Measurements from ENCODE around the gene MC3R. TPM values are rescaled to one million over a fixed set of nuclear protein-coding genes. Genes with fewer than 3 reads are reported as not detected.

MC3R gene
- total RNA-seq, 1 experiment from 2014 or later, result not detected

DNA sequence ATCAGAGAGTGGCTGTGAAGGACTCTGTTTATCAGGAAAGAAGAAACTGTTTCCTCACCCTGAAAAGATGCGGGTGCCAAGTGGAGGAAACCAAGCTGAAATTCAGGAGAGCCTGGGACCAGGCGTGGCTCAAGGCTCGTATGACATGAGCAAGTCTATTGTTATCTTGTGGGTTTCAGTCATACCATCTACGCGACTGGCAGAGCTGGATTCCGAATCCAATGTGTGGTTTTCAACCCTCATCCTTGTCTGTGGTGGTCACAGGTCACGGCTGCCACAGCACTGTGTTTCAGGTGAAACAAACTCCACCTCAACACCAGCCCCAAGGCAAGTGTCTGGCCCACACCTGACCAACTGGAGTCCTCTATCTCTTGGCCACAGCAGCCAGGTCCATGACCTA lies 9.1 kb downstream of the MC3R start:
- no peaks in the 10 kb centered on the region for H3K4me1 Mint-ChIP-seq
- WGBS (ENCODE audit: extremely low coverage, insufficient read length, low lambda C conversion rate), result no CpG with 5 or more reads among the region's 7 CpGs

More for the DNA sequence above, 9.1 kb downstream of the MC3R start:
- Histone ChIP-seq H2BK120ac (ENCODE audit: low read depth, low read length, poor library complexity, severe bottlenecking) (no peak overlapping the region), H3K18ac (ENCODE audit: insufficient read length, low read depth, low read length) (no peak overlapping the region), H3K23ac (ENCODE audit: insufficient read length, low read depth, low read length) (no peak overlapping the region), H3K56ac (ENCODE audit: insufficient read length, low read depth, low read length) (no peak overlapping the region), H4K91ac (ENCODE audit: insufficient read length, low read depth, low read length) (no peak overlapping the region), H3K9ac (ENCODE audit: extremely low read depth, insufficient read length, low read length) (no peak overlapping the region), H4K20me1 (ENCODE audit: control insufficient read depth, insufficient read depth, insufficient read length) (no peaks in the 10 kb centered on the region), H3K79me1 (ENCODE audit: insufficient read depth, low read depth, low read length, poor library complexity, severe bottlenecking) (no peaks in the 10 kb centered on the region), H3K27me3 (ENCODE audit: insufficient read depth, low read length) (no peaks in the 10 kb centered on the region), H3K23me2 (ENCODE audit: insufficient read length, low read depth, low read length, poor library complexity, severe bottlenecking) (no peaks in the 10 kb centered on the region), H3K4me1 (ENCODE audit: insufficient read depth, low read length) (no peaks in the 10 kb centered on the region), H2AK5ac (ENCODE audit: insufficient read length, low read length) (no peak overlapping the region), H2BK20ac (ENCODE audit: low read depth, low read length, poor library complexity, severe bottlenecking) (no peak overlapping the region), H3T11ph (ENCODE audit: low read length) (no peak overlapping the region), H4K5ac (ENCODE audit: insufficient read length, low read depth, low read length) (no peak overlapping the region), H3K27ac (ENCODE audit: insufficient read length, low read depth, low read length) (no peak overlapping the region), H3K4me2 (ENCODE audit: insufficient read depth, insufficient read length, low read length) (no peak overlapping the region), H3K9me3 (ENCODE audit: control insufficient read depth, low read depth, low read length) (peaks cover 94% of the 10 kb centered on the region), H2BK5ac (ENCODE audit: insufficient read length, low read length) (no peak overlapping the region), H3K4ac (ENCODE audit: low read depth, low read length) (no peak overlapping the region), H2AFZ (ENCODE audit: low read length) (no peak overlapping the region), H2BK15ac (ENCODE audit: low read depth, low read length) (no peak overlapping the region), H3K14ac (ENCODE audit: insufficient read depth, low read length) (no peak overlapping the region), H3K79me2 (ENCODE audit: insufficient read depth, low read length) (no peaks in the 10 kb centered on the region), H2BK12ac (ENCODE audit: insufficient read length, low read depth, low read length) (no peak overlapping the region), H4K8ac (replicated peaks; ENCODE audit: insufficient read length, low read depth, low read length) (no peak overlapping the region)
- TF ChIP-seq, protein P1, sequence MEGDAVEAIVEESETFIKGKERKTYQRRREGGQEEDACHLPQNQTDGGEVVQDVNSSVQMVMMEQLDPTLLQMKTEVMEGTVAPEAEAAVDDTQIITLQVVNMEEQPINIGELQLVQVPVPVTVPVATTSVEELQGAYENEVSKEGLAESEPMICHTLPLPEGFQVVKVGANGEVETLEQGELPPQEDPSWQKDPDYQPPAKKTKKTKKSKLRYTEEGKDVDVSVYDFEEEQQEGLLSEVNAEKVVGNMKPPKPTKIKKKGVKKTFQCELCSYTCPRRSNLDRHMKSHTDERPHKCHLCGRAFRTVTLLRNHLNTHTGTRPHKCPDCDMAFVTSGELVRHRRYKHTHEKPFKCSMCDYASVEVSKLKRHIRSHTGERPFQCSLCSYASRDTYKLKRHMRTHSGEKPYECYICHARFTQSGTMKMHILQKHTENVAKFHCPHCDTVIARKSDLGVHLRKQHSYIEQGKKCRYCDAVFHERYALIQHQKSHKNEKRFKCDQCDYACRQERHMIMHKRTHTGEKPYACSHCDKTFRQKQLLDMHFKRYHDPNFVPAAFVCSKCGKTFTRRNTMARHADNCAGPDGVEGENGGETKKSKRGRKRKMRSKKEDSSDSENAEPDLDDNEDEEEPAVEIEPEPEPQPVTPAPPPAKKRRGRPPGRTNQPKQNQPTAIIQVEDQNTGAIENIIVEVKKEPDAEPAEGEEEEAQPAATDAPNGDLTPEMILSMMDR (conservative IDR thresholded peaks at IDR 0.05), result no peak
- Mint-ChIP-seq H3K4me3 (no peak overlapping the region), H3K9me3 (peaks cover 88 to 95% of the 10 kb centered on the region in 2 experiments), H3K36me3 (ENCODE audit: insufficient read depth in 1 of 3, low read depth in 3 of 3) (peaks cover 10 to 31% (median 12%) of the 10 kb centered on the region in 3 experiments; a peak in 6 of 7 replicates), H3K27me3 (ENCODE audit: low read depth) (peaks cover 8% of the 10 kb centered on the region), H3K27ac (no peak overlapping the region)
- no peak for DNase-seq

Measured in H9 (cell line).